HUES6 (cell line): Measurements from ENCODE around the gene MCAT.

Source experiments
- H3K27ac ChIP-seq: 2 replicates; pipeline ENCODE4 v1.7.0; 2013; ENCODE audit warnings: low read depth, mild to moderate bottlenecking, low read length, inconsistent platforms
- H3K27me3 ChIP-seq: 2 replicates; pipeline ENCODE4 v1.6.1; 2013; ENCODE audit warnings: low read length; ENCODE audit not compliant: control insufficient read depth, insufficient read depth
- H3K36me3 ChIP-seq: 2 replicates; pipeline ENCODE4 v1.6.1; 2013; ENCODE audit warnings: low read length; ENCODE audit not compliant: control insufficient read depth, insufficient read depth
- H3K4me1 ChIP-seq: 2 replicates; pipeline ENCODE4 v1.6.1; 2013; ENCODE audit warnings: low read length; ENCODE audit not compliant: control insufficient read depth, insufficient read depth
- H3K4me3 ChIP-seq: 2 replicates; pipeline ENCODE4 v1.5.1; 2013; ENCODE audit warnings: low read depth, low read length
- H3K9ac ChIP-seq: one replicate; pipeline ENCODE4 v1.6.1; 2013; ENCODE audit warnings: mild to moderate bottlenecking, low read length
- H3K9me3 ChIP-seq: 2 replicates; pipeline ENCODE4 v1.6.1; 2013; ENCODE audit warnings: low read depth, low read length; ENCODE audit not compliant: control insufficient read depth, insufficient read depth

MCAT gene

DNA sequence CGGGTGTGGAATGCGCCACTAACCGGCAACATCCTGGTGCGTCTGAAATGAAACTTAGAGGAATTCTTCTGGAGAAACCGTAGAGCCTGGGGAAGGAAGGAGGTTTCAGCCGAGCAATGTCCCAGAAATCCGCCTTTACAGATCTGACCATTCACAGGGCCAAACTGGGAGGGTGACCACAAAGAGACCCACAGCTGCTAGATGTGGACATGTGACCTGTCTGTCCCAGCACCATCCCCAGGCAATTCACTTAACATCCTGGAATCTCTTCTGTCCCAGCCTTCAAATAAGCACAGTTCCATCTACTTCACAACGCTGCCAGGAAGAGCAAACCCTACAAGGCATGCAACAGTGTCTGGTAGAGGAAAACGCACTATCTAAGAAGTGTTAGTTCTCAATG lies 9.8 kb downstream of the MCAT start:
- Histone ChIP-seq H3K9ac (no peak overlapping the region), H3K4me3 (no peak overlapping the region), H3K36me3 (peaks cover 58% of the 10 kb centered on the region), H3K9me3 (no peaks in the 10 kb centered on the region), H3K27me3 (peaks cover 5% of the 10 kb centered on the region; the same call in 1 of the 2 replicates), H3K4me1 (peaks cover 14% of the 10 kb centered on the region), H3K27ac (no peak overlapping the region)

DNA sequence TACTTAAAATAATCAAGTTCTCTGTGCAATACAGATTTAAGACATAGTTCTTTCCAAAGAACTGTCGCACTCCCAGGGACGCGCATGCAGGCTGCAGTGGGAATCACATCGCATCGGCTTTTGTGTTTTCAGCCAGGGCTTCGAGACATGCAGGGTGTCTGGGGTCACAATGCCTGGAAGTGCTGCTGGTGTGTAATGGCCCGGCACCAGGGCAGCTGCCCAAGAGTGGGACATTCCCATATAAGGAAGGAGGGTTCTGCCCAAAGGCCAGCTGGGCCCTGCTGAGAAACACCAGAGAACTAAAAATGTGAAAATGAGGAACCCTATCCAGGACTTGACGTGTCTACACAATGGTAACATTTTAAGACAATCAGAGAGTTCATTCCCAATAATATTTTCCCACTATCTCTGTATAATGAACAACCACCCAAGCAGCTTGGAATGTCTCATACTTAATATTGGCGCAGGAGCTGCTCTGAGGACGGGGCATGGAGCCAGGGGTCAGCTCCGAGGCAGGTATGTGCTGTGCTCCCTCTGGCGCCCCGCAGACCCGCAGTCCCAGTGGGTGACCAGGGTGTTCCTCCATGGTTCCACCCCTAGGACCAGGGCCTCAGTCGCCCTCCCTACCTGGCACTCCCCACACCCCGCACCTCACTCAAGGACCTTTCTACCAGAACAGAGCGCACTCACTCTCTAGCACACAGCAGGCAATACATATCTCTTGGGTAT lies 11.3 kb downstream of the MCAT start:
- H3K36me3 ChIP-seq: peaks cover 44% of the 10 kb centered on the region
- H3K4me3 ChIP-seq: no peak overlapping the region
- H3K4me1 ChIP-seq: peaks cover 14% of the 10 kb centered on the region
- H3K9me3 ChIP-seq: no peaks in the 10 kb centered on the region
- no peak overlapping the region for H3K27ac ChIP-seq
- H3K27me3 ChIP-seq: peaks cover 5% of the 10 kb centered on the region; the same call in 1 of the 2 replicates
- H3K9ac ChIP-seq: no peak overlapping the region

DNA sequence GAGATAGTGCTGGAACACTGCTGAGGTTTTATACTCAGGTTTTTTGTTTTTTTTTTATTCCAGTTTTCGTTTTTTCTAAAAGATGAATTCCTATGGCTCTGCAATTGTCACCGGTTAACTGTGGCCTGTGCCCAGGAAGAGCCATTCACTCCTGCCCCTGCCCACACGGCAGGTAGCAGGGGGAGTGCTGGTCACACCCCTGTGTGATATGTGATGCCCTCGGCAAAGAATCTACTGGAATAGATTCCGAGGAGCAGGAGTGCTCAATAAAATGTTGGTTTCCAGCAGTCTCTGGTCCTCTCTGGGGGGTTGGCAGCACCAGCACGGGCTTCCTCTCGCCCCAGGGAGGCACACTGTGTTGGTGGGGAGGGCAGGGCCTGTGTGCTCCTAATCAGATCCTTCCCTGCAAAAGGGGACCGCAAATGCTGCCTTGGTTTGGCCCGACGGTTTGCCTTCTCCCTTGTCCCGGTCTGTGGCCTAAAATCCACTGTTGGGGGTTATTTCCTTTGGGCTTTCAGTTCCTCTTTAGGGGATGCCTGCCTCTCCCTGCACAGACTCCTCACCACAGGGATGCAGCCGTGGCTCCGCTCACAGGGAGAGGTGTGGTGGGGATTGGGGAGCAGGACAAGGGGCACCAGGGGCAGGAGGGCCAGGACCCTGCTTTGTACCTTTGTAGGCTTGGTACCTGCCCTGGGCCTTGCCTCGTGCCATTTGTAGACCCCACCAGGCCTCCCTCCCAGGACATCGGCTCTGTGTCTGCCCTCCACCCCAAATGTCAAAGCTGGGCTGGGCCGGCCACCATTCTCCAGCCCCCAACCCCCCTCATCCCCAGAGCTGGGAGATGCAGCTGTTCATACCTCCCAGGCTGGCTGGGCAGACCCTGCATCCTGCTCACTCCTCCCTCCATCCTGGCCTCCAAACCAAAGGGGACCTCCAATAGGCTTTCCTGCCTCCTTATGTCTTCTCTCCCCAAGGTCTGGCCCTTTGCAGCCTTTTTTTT lies 13.5 kb downstream of the MCAT start:
- peaks cover 26% of the 10 kb centered on the region for H3K36me3 ChIP-seq
- peaks cover 5% of the 10 kb centered on the region; the same call in 1 of the 2 replicates for H3K27me3 ChIP-seq
- H3K4me3 ChIP-seq: no peak overlapping the region
- H3K9ac ChIP-seq: no peak overlapping the region
- no peaks in the 10 kb centered on the region for H3K9me3 ChIP-seq
- no peak overlapping the region for H3K27ac ChIP-seq
- H3K4me1 ChIP-seq: peaks cover 14% of the 10 kb centered on the region

DNA sequence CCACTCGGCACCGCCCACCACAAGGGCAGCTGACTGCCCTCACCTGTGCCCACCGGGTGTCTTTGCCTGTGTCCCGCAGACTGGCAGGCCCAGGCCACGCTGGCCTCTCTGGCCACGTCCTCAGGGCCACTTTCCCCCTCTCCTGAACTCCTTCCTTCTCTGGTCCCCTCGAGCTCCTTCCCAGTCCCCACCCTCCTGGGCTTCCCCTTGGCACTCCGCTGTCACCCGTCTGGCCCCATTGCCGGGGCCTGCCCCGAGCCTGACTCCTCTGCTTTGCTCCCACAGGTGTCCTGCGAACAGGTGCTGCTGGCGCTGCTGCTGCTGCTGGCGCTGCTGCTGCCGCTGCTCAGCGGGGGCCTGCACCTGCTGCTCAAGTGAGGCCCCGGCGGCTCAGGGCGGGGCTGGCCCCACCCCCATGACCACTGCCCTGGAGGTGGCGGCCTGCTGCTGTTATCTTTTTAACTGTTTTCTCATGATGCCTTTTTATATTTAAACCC lies 14.2 kb downstream of the MCAT start:
- no peaks in the 10 kb centered on the region for H3K9me3 ChIP-seq
- no peak overlapping the region for H3K9ac ChIP-seq
- H3K4me3 ChIP-seq: no peak overlapping the region
- peaks cover 22% of the 10 kb centered on the region for H3K36me3 ChIP-seq
- peaks cover 5% of the 10 kb centered on the region; the same call in 1 of the 2 replicates for H3K27me3 ChIP-seq
- no peak overlapping the region for H3K27ac ChIP-seq
- peaks cover 14% of the 10 kb centered on the region for H3K4me1 ChIP-seq

DNA sequence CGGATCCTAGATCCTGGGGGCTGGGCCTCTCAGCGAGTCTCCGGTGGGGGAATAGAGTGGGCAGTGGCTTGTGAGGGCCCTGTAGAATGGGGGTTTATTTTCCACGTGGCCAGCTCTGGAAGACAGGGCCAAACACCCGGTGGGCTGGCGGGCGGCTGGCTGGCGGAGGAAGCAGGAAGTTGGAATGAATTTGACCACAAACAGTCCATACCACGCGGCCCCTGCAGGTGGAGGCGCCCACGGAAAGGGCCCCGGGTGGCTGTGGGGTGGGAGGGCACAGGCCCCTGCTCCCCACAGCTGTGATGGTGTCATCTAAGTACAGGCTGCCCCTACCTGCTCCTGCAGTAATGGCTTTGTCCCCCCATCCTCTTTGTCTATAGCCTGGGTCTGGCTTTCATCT lies 15.1 kb downstream of the MCAT start:
- no peak overlapping the region for H3K9ac ChIP-seq
- no peaks in the 10 kb centered on the region for H3K9me3 ChIP-seq
- peaks cover 17% of the 10 kb centered on the region for H3K36me3 ChIP-seq
- H3K4me3 ChIP-seq: no peak overlapping the region
- H3K27ac ChIP-seq: no peak overlapping the region
- H3K27me3 ChIP-seq: peaks cover 5% of the 10 kb centered on the region; the same call in 1 of the 2 replicates
- peaks cover 14% of the 10 kb centered on the region for H3K4me1 ChIP-seq

DNA sequence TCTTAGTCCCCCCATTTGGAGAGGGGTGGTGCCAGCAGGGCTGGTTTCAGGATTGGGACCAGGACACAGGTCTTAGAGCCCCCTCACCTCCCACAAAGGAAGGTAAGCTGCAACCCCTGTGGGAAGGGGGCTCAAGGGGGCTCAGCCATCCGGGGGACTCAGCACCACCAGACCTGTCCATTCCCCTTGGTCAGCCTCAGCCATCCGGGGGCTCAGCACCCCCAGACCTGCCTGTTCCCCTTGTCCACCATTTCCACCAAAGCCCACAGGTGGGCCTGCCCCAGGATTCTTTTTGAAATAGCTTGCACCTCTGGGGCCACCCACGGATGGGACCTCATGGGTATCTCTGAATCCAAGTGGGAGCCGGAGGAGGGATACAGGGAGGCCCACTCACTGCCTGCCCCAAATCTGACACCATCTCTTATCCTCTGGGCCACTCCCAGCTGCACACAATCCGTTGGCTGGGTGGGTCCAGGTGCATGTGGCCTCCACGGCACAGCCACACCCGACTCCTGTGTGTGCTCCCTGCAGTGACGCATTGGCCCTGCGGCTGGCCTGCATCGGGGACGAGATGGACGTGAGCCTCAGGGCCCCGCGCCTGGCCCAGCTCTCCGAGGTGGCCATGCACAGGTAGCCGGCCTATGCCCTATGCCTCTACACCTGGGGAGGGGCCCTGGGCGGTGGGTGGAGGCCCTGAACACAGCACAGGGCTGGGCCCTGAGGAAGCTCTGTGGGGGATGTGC lies 15.9 kb downstream of the MCAT start:
- Histone ChIP-seq H3K36me3 (peaks cover 10% of the 10 kb centered on the region), H3K27ac (no peak overlapping the region), H3K27me3 (peaks cover 5% of the 10 kb centered on the region; the same call in 1 of the 2 replicates), H3K4me3 (no peak overlapping the region), H3K9ac (no peak overlapping the region), H3K4me1 (peaks cover 14% of the 10 kb centered on the region), H3K9me3 (no peaks in the 10 kb centered on the region)

DNA sequence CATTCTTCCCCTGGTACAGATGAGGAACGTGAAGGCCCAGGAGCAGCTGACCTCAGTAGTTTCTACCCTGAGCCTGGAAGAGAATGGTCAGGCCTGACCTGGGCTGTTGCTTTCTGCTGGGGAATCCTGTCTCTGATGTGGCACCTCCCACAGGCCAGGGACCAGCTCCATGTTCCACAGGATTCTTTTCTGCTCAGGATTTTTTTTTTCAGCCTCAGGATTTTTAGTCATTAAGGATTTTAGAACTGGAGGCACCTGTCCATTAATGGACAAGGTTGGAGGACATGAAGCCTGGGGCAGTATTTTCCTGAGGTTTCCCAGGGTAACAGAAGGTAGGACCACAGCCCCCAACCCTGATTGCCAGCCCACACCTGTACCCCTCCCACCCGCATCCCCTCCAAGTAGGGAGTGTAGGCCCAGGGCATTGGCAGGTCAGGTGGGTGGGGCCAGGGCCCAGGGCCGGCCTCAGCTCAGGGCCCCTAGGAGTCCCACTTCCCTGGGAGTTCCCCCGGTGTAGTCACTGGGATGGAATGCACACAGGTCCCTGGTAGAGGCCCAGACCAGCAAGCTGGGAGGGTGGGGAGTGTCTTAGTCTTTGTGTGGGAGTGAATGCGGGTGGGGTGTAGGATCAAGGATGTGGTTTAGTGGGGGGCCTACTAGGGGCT lies 16.6 kb downstream of the MCAT start:
- H3K4me3 ChIP-seq: no peak overlapping the region
- H3K4me1 ChIP-seq: peaks cover 14% of the 10 kb centered on the region
- H3K9ac ChIP-seq: no peak overlapping the region
- H3K27me3 ChIP-seq: peaks cover 5% of the 10 kb centered on the region; the same call in 1 of the 2 replicates
- H3K36me3 ChIP-seq: peaks cover 8% of the 10 kb centered on the region
- no peaks in the 10 kb centered on the region for H3K9me3 ChIP-seq
- H3K27ac ChIP-seq: no peak overlapping the region

DNA sequence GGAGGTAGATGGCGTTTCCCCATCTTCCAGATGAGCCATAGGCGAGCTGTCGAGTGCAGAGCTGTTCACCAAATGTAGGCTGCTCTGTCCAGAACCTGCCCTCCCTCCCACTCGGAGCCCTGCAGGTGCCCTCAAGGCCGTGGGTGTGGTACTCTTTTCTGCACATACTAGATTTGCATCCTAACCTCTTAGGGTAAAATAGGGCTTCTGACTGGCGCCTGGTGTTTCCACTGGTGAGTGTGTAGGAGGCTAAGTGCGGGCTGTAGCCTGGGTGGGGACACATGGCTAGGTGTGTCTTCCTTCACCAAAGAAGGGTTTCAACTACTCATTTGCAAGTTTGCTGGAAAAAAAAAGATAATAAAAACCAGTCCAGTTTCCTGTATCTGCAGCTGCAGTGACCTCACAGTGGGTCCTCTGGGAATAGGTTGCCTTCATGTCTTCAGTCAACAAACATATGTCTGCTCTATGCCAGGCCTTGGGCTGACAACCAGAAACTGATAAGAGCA lies 24.2 kb downstream of the MCAT start:
- Histone ChIP-seq H3K9me3 (no peaks in the 10 kb centered on the region), H3K4me1 (peaks cover 9% of the 10 kb centered on the region), H3K4me3 (no peak overlapping the region), H3K36me3 (no peaks in the 10 kb centered on the region), H3K9ac (no peak overlapping the region), H3K27ac (no peak overlapping the region), H3K27me3 (peaks cover 11% of the 10 kb centered on the region)

DNA sequence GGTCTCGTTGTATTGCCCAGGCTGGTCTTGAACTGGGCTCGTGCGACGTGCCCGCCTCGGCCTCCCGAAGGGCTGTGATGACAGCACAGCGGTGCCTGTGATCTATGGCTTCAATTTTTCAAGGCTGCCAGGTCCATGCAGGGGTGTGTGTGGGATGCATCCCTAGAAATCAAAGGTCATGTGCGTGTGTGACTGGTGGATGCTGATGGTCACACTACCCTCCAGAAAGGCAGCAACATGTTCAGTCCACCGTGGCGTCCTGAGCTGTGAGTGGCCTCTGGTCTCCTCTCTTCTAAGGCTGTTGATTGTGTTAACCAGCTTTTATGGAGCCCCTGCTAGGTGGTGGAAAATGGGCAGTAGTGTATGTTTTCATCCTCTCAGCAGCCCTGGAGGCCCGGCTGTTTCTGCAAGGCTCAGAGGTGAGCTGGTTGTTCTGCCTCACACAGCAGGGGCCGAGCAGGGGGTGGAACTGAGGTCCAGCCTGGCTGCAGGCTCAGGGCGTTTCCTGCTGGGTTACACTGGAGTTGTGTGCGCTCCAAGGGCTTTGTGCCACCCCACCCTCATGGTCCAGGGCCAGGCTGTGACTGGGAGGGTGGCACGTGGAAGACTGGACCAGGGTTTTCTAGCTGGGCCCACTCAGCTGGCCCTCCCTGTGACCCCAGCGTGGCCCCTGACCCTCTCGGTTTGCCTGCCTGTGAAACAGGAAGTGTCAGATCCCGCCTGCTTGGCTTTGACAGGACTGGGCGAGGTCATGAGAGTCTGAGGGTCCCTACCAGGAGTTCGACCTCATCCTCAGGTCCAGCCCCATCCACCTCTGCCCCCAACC lies 25.0 kb downstream of the MCAT start:
- H3K27me3 ChIP-seq: peaks cover 19% of the 10 kb centered on the region
- no peak overlapping the region for H3K9ac ChIP-seq
- no peaks in the 10 kb centered on the region for H3K36me3 ChIP-seq
- no peaks in the 10 kb centered on the region for H3K9me3 ChIP-seq
- H3K4me3 ChIP-seq: no peak overlapping the region
- H3K4me1 ChIP-seq: peaks cover 9% of the 10 kb centered on the region
- H3K27ac ChIP-seq: no peak overlapping the region
